Retina (tissue), 1 donor: ENCODE measurements around the gene KDM5A.
"Not testable (repeated sequence)": the region's sequence is repeated elsewhere in the genome, so short reads cannot be mapped to it uniquely, and the experiment has no call there.

Experiments
- DNase-seq: peaks from one replicate; pipeline ENCODE4 v3.0.0-alpha.2; 2016

KDM5A gene

DNA sequence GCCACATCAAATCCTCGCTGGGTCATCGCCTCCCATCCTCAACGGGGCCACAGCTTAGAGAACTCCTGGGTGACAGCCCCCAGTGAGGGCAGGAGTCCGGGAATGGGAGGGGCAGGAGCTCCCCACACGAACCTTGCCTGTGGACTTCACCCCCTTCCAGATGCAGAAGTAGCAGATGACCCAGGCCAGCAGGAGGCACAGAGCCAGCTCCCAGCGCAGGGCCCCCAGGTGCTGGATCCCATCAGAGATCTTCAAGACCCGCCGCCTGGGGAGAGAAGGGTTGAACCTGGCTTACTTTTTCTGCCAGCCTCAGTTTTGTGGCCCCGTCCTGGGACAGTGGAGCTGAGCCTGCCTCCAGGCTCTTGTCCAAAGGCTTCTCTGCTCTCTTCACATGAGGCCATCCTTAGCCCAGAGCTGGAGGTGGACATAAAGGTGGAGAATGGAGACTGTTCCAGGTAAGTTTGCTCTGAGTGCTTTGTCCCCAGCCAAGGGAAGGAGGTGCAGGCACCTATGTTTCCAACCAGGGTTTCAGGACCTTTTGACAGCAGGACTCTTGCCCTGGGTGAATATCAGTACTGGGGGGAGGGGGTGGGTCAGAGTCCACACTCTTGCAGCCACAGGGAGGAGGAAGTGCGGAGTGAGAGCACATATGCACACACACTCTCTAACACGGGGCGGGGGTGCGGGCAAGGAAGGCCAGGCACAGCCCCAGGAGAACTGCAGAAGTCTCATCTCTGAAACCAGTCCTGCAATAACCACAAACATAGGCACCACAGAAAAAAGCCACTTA is 151.9 kb downstream of the KDM5A start:
- DNase-seq, result no peak

DNA sequence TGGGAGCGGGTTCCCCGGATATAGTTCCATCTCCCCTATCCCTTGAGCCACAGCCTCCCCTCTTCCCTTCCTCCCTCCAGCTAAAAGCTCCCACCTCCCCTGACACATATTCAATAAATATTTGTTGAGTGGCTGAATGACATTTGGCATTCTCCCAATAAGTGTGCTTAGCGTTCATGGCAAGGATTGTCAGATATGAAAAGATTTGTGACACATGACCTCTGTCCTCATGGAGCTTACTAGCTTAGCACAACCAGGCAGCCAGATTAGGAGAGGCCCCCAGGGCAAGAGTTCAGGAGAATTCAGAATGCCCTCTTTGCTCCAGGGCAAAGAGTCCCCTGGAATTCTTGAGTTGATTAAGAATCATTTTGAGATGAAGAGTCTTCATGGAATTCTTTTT is 152.7 kb downstream of the KDM5A start:
- no peak for DNase-seq

DNA sequence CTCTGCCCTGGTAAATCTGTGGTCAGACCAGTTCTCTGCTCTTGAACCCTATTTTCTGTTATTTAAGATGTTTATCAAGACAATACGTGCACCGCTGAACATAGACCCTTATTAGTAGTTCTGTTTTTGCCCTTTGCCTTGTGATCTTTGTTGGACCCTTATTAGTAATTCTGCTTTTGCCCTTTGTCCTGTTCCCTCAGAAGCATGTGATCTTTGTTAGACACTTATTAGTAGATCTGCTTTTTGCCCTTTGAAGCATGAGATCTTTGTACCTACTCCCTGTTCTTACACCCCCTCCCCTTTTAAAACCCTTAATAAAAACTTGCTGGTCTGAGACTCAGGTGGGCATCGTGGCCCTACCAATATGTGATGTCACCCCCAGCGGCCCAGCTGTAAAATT is 153.2 kb downstream of the KDM5A start:
- DNase-seq, result not testable (repeated sequence)

DNA sequence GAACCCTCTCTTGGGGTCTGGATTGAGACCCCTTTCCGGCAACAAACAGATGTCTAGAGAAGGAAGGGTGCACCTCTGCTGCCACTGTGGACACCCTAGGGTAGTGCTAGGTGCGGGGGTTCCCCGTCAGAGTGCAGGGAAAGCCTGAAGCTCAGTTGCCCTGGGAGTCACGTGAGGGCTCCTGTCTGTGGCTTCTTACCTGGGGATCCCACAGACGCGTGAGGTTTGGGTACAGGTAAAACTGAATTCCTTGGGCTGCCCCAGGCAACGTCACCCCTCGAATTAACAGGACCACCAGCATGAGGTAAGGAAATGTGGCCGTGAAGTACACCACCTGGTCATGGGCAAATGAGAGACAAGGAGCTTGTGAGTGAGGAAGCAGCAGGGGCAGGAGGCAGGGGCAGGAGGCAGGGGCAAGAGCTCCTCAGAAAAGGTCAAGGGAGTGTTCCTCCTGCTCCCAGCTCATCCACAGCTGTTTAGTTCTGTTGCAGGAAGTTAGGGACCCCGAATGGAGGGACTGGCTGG is 154.2 kb downstream of the KDM5A start:
- DNase-seq, result no peak

DNA sequence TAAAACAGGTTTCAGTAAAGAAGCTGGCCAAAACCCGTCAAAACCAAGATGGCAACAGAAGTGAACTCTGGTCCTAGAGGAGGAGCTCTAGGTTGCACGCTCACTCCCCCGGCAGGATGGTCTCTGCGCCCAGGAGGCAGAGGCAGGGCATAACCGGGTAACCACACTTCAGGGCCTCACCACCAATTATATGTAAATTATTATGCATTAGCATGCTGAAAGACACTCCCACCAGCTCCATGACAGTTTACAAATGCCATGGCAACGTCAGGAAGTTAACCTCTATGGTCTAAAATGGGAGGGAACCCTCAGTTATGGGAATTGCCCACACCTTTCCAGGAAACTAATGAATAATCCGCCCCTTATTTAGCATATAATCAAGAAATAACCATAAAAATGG is 155.1 kb downstream of the KDM5A start:
- no peak for DNase-seq

DNA sequence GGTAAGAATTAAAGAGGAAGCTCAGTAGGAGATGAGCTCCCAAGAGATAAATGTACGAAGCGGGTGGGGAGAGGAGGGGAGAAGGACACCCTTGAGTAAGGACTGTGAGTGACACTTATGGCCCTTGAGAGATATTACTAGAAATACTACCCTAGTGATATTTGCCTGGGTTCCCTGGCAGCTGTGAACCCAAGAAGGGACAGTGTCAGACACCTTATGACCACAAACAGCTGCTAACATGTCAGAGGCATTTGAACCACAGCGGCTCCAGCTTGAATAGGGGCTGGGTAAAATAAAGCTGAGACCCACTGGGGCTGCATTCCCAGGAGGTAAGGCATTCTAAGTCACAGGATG is 155.5 kb downstream of the KDM5A start:
- no peak for DNase-seq

DNA sequence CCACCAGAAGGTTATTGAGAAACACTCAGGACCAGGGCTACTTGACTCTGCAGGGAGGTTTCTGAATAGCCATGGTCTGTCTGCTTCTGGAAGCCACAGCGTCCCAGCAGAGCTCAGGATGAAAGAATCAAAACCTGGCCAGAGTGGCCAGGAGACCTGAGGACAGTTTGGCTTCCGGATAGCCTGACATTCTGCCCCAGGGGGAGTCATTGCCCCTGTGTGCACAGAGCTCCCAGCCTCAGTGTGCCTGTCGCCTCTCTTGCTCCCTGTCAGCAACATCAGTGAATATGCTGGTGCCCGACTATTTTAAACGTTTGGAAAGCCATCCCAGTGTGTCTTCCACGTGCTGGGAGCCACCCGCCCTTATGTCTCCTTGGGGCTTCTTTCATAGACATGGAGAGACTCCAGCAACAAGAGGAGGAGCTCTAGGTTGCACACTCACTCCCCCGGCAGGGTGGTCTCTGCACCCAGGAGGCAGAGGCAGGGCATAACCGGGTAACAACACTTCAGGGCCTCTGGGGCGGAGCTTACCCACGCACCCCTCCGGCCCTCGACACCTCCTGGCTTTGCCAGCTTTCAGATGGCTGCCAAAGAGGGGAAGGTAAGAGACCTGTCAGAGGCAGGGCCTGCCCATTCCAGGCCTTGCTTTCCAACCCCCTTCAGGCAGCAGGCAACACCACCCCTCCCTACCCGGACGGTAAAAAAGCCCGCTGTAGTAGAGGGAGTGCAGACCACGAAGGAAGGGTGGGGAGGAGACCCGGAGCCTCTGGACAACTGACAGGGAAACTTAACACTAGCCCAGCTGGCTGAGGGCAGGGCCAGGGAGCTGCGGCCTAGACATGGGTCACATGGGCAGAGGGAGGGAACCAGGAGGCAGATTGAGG is 156.1 kb downstream of the KDM5A start:
- peak; percentile 18 for DNase-seq

DNA sequence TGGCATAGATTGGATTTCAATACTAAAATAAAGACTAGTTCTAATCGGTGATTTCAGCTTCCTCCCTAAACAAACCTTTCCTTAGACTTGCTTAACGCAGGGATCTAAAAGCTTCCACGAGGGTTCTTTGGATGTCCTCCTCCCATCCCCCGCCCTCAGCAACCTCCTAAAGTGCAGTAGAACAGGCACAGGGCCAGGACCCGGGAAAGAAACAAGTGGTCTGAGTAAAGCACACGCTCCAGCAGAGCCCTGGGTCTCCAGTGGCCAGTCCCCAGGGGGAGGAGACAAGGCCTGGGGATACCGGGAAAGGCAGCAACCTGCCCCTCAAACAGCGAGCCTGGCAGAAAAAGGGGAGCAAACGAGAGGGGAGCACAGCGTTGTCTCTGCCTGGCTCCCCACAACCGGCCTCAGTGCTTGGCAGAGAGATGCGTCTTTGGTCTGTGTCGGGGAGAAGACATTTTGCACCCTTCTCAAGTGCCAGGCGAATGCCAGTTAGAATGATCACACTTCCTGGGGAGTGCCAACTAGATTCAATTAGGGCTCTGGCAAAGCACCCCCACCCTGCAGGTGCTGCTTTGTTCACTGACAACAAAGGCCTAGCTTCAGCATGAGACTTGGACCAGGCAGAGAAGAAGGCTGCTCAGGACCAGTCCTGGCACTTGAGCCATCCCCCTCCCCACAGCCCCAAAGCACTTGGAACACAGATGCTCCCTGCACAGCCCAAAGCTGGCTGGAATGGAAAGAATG is 158.0 kb downstream of the KDM5A start:
- peak; percentile 16 for DNase-seq
